T-cell (primary cell): Measurements from ENCODE around the gene NUCB1. TPM values are rescaled to one million over a fixed set of nuclear protein-coding genes. Genes with fewer than 3 reads are reported as not detected.
"Not testable (repeated sequence)": the region's sequence is repeated elsewhere in the genome, so short reads cannot be mapped to it uniquely, and the experiment has no call there.

Source experiments
- ATAC-seq, 4 experiments: fragments of 200-7000 bp in 3 of 4; fragments of 150-1000 bp in 1 of 4; cut with Tn5 transposase; replicated peaks in 1 of 4; 1 replicate in 3 of 4; 2 replicates in 1 of 4; pipeline ENCODE4 v1.10.0; 2021; ENCODE audit warnings: moderate library complexity in 3 of 4, mild to moderate bottlenecking in 2 of 4, moderate number of reproducible peaks in 1 of 4
- CTCF ChIA-PET, 2 donors: fragments of 300-600 bp; sonication (Branson Sonifier 250); formaldehyde crosslinking; loops; one replicate each; lab custom pipeline; 2022; ENCODE audit warnings: antibody characterized with exemption in 2 of 2; lab: Charles Lee
- POLR2A ChIA-PET, 2 donors: fragments of 300-600 bp; sonication (Branson Sonifier 250); formaldehyde crosslinking; loops; one replicate each; lab custom pipeline; 2022; ENCODE audit warnings: antibody characterized with exemption in 2 of 2; lab: Charles Lee
- DNase-seq, 35 experiments: peaks; one replicate each; pipeline versions ENCODE4 v3.0.0 to v3.0.0-alpha.2; 2013 to 2023
- H3K27ac ChIP-seq: one replicate; pipeline ENCODE4 v1.5.1; 2013; ENCODE audit warnings: low read length
- H3K27me3 ChIP-seq, 2 experiments: replicated peaks in 1 of 2; 1 replicate in 1 of 2; 2 replicates in 1 of 2; pipeline versions ENCODE4 v1.6.1 to v1.7.0; 2013; ENCODE audit warnings: low read length in 1 of 2, mixed read lengths in 1 of 2; ENCODE audit not compliant: control insufficient read depth in 2 of 2, insufficient read depth in 2 of 2; ENCODE audit errors: extremely low read depth in 1 of 2
- H3K36me3 ChIP-seq, 2 donors: 1 replicate in 1 of 2; 2 replicates in 1 of 2; pipeline versions ENCODE4 v1.6.1 to v1.7.0; 2013; ENCODE audit warnings: low read length in 1 of 2; ENCODE audit not compliant: control insufficient read depth in 2 of 2, insufficient read depth in 1 of 2; ENCODE audit errors: extremely low read depth in 1 of 2
- H3K4me1 ChIP-seq, 2 experiments: 1 replicate in 1 of 2; 2 replicates in 1 of 2; pipeline versions ENCODE4 v1.6.1 to v1.7.0; 2013; ENCODE audit warnings: low read length in 2 of 2, mixed read lengths in 1 of 2; ENCODE audit not compliant: insufficient read depth in 2 of 2, control insufficient read depth in 1 of 2; ENCODE audit errors: extremely low read depth in 1 of 2
- H3K4me3 ChIP-seq, 2 donors: 1 replicate in 1 of 2; 2 replicates in 1 of 2; pipeline versions ENCODE4 v1.5.1 to v1.7.0; 2013; ENCODE audit warnings: mild to moderate bottlenecking in 2 of 2, low read length in 1 of 2, moderate library complexity in 1 of 2; ENCODE audit not compliant: control insufficient read depth in 1 of 2; ENCODE audit errors: extremely low read depth in 1 of 2
- H3K9me3 ChIP-seq: 2 replicates; pipeline ENCODE4 v1.7.0; 2013
- H3K27ac Mint-ChIP-seq, 2 donors: one replicate each; pipeline ENCODE4 v1.8.0; 2020 to 2021; ENCODE audit warnings: mild to moderate bottlenecking in 2 of 2, mixed read lengths in 2 of 2
- H3K27me3 Mint-ChIP-seq, 2 donors: one replicate each; pipeline ENCODE4 v1.8.0; 2021 to 2022; ENCODE audit warnings: mixed read lengths in 2 of 2
- H3K36me3 Mint-ChIP-seq: one replicate; pipeline ENCODE4 v1.8.0; 2021; ENCODE audit warnings: mixed read lengths
- H3K4me1 Mint-ChIP-seq, 3 donors: one replicate each; pipeline ENCODE4 v1.8.0; 2020 to 2022; ENCODE audit warnings: mixed read lengths in 3 of 3, mild to moderate bottlenecking in 1 of 3
- H3K4me3 Mint-ChIP-seq, 3 donors: one replicate each; pipeline ENCODE4 v1.8.0; 2020 to 2022; ENCODE audit warnings: mild to moderate bottlenecking in 3 of 3, mixed read lengths in 3 of 3, moderate library complexity in 3 of 3
- H3K9me3 Mint-ChIP-seq, 3 donors: one replicate each; pipeline ENCODE4 v1.8.0; 2020 to 2022; ENCODE audit warnings: mixed read lengths in 3 of 3
- WGBS: methylation state at CpG from one replicate; pipeline ENCODE4 v1.1.5; 2013; ENCODE audit warnings: missing lambda C conversion rate; ENCODE audit not compliant: insufficient coverage; 5-methylcytosine and 5-hydroxymethylcytosine counted together
- total RNA-seq, 35 experiments: library from RNA in 6 of 35; stranded (reverse) in 6 of 35; fragments of 120-200 nt in 1 of 35; gene quantifications; one replicate each; pipeline versions ENCODE4 v1.2.1 to v1.2.4 and lab custom pipeline; 2013 to 2026

The NUCB1 gene
- total RNA-seq, 5 donors from 2014 or later (not counting 1 experiment from before 2014, with no cell fraction given), result 122 to 177 (median 165) TPM

- H3K4me3 Mint-ChIP-seq, H3K4me3 ChIP-seq, H3K27me3 Mint-ChIP-seq, H3K9me3 Mint-ChIP-seq, POLR2A ChIA-PET, H3K4me1 ChIP-seq, H3K27ac Mint-ChIP-seq, DNase-seq, H3K27me3 ChIP-seq, H3K4me1 Mint-ChIP-seq, CTCF ChIA-PET, H3K27ac ChIP-seq, ATAC-seq, H3K9me3 ChIP-seq: not testable (repeated sequence)
- no CpG with 5 or more reads among the region's 11 CpGs for WGBS
- H3K36me3 ChIP-seq, result peaks cover 9 to 79% of the 10 kb centered on the region in 2 donors
- peaks cover 46% of the 10 kb centered on the region for H3K36me3 Mint-ChIP-seq
Observed at GRCh38 chr19:48909424-48910077, 9.4 kb downstream of the NUCB1 start.

- no peak for DNase-seq
- ATAC-seq, result no peak
- Mint-ChIP-seq H3K36me3 (peaks cover 38% of the 10 kb centered on the region), H3K27me3 (no peaks in the 10 kb centered on the region), H3K9me3 (no peaks in the 10 kb centered on the region), H3K4me3 (no peak overlapping the region), H3K27ac (no peak overlapping the region), H3K4me1 (no peaks in the 10 kb centered on the region)
- 100% methylated on average over 2 of the region's 2 CpGs for WGBS
- CTCF ChIA-PET, result no interaction called here
- POLR2A ChIA-PET, result interaction anchor here in 1 of 2 donors (0.7 kb wide), 1 partner anchor 83 kb away, joined by 3 read pairs; the partner anchor contains the start of gene RUVBL2
- no peaks in the 10 kb centered on the region for H3K4me1 ChIP-seq
- peaks cover 6 to 78% of the 10 kb centered on the region in 2 donors for H3K36me3 ChIP-seq
- no peak overlapping the region for H3K4me3 ChIP-seq
- no peaks in the 10 kb centered on the region for H3K27me3 ChIP-seq
- H3K27ac ChIP-seq, result no peak overlapping the region
- H3K9me3 ChIP-seq, result no peaks in the 10 kb centered on the region
Observed at GRCh38 chr19:48910803-48911202, 10.7 kb downstream of the NUCB1 start.

- Histone ChIP-seq H3K4me3 (no peak overlapping the region), H3K9me3 (no peaks in the 10 kb centered on the region), H3K27me3 (no peaks in the 10 kb centered on the region), H3K4me1 (no peaks in the 10 kb centered on the region), H3K27ac (no peak overlapping the region), H3K36me3 (peaks cover 6 to 75% of the 10 kb centered on the region in 2 donors)
- Mint-ChIP-seq H3K4me1 (no peaks in the 10 kb centered on the region), H3K36me3 (peaks cover 39% of the 10 kb centered on the region), H3K4me3 (no peak overlapping the region), H3K9me3 (no peaks in the 10 kb centered on the region), H3K27me3 (no peaks in the 10 kb centered on the region), H3K27ac (no peak overlapping the region)
- DNase-seq, result peak in 14 of 35 experiments; percentile 12 to 53 (median 23)
- CTCF ChIA-PET, result no interaction called here
- 100% methylated on average over 2 of the region's 9 CpGs for WGBS
- POLR2A ChIA-PET, result no interaction called here
- peak; percentile 43 to 83 (median 52) for ATAC-seq
Observed at GRCh38 chr19:48913114-48913889, 13.2 kb downstream of the NUCB1 start.

- DNase-seq (no peak), ATAC-seq (no peak)
- WGBS, result 100% methylated on average over 4 of the region's 8 CpGs
- H3K27ac Mint-ChIP-seq, result no peak overlapping the region
- H3K9me3 ChIP-seq, result no peaks in the 10 kb centered on the region
- ChIA-PET POLR2A (no interaction called here), CTCF (interaction anchor here in 1 of 2 donors (0.5 kb wide), 1 partner anchor 35 kb away, joined by 6 read pairs; no protein-coding TSS in a partner anchor)
- no peaks in the 10 kb centered on the region for H3K27me3 ChIP-seq
- H3K4me3 Mint-ChIP-seq, result no peak overlapping the region
- H3K4me3 ChIP-seq, result no peak overlapping the region
- H3K4me1 Mint-ChIP-seq, result no peaks in the 10 kb centered on the region
- H3K9me3 Mint-ChIP-seq, result no peaks in the 10 kb centered on the region
- no peak overlapping the region for H3K27ac ChIP-seq
- H3K36me3 ChIP-seq, result peaks cover 6 to 79% of the 10 kb centered on the region in 2 donors
- no peaks in the 10 kb centered on the region for H3K4me1 ChIP-seq
- peaks cover 48% of the 10 kb centered on the region for H3K36me3 Mint-ChIP-seq
- H3K27me3 Mint-ChIP-seq, result no peaks in the 10 kb centered on the region
Observed at GRCh38 chr19:48914181-48914580, 14.1 kb downstream of the NUCB1 start.

GRCh38 chr19:48915757-48916156, 15.6 kb downstream of the NUCB1 start:
- Histone ChIP-seq H3K36me3 (peaks cover 6 to 69% of the 10 kb centered on the region in 2 donors), H3K4me1 (no peaks in the 10 kb centered on the region), H3K27me3 (no peaks in the 10 kb centered on the region), H3K9me3 (no peaks in the 10 kb centered on the region), H3K27ac (no peak overlapping the region), H3K4me3 (no peak overlapping the region)
- ChIA-PET POLR2A (interaction anchor here in 1 of 2 donors (0.7 kb wide), 1 partner anchor 15 kb away, joined by 9 read pairs; no protein-coding TSS in a partner anchor), CTCF (no interaction called here)
- WGBS, result no CpG with 5 or more reads among the region's 8 CpGs
- no peak for DNase-seq
- Mint-ChIP-seq H3K36me3 (peaks cover 47% of the 10 kb centered on the region), H3K27me3 (no peaks in the 10 kb centered on the region), H3K4me3 (no peak overlapping the region), H3K27ac (peak overlapping the region in 1 of 2 donors; percentile 7), H3K4me1 (no peaks in the 10 kb centered on the region), H3K9me3 (no peaks in the 10 kb centered on the region)
- no peak for ATAC-seq

- Histone ChIP-seq H3K36me3 (peaks cover 16 to 64% of the 10 kb centered on the region in 2 donors), H3K4me3 (no peak overlapping the region), H3K27ac (no peak overlapping the region), H3K27me3 (no peaks in the 10 kb centered on the region), H3K9me3 (no peaks in the 10 kb centered on the region), H3K4me1 (no peaks in the 10 kb centered on the region)
- H3K27ac Mint-ChIP-seq, result no peak overlapping the region
- H3K4me1 Mint-ChIP-seq, result no peaks in the 10 kb centered on the region
- H3K27me3 Mint-ChIP-seq, result no peaks in the 10 kb centered on the region
- POLR2A ChIA-PET, result interaction anchor here in 1 of 2 donors (0.6 kb wide), 1 partner anchor 49 kb away, joined by 3 read pairs; no protein-coding TSS in a partner anchor
- CTCF ChIA-PET, result interaction anchor here in 1 of 2 donors (1.1 kb wide), 1 partner anchor 75 kb away, joined by 4 read pairs; the partner anchor contains the start of gene RUVBL2
- no peak overlapping the region for H3K4me3 Mint-ChIP-seq
- DNase-seq, result no peak
- 81% methylated on average over 6 of the region's 6 CpGs for WGBS
- H3K36me3 Mint-ChIP-seq, result peaks cover 34% of the 10 kb centered on the region
- H3K9me3 Mint-ChIP-seq, result no peaks in the 10 kb centered on the region
- ATAC-seq, result no peak
Observed at GRCh38 chr19:48918071-48918470, 18.0 kb downstream of the NUCB1 start.
